HG02623 (cell line): ENCODE data around the gene CDH15.
A peak's percentile ranks its signal among the peaks of the same experiment; 100 is the strongest.
"Not testable (repeated sequence)": the region's sequence is repeated elsewhere in the genome, so short reads cannot be mapped to it uniquely, and the experiment has no call there.

Experiments used
- ATAC-seq: cut with Tn5 transposase; IDR thresholded peaks from one replicate; pipeline ENCODE4 v1.9.1; 2021; ENCODE audit warnings: moderate library complexity; ENCODE audit not compliant: unreplicated experiment

The CDH15 gene

GRCh38 chr16:89224665-89225064, 53.1 kb downstream of the CDH15 start:
- ATAC-seq: no peak

DNA sequence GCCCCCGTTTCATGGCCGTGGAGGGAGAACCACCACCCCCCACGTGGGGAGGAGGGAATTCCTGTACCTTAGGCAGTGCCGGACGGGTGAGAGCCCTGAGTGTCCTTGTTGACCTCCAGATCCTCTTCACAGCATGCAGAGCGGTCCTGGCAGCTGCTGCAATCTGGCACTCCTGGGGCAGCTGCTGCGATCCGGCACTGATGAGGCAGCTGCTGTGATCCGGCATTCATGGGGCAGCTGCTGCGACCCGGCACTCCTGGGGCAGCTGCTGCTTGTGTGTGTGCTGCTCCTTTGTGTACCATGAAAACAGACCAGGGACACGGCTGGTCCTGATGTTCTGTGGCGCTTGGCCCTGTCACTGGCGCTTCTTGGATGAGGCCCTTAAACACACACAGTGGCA, 58.7 kb downstream of the CDH15 start:
- ATAC-seq: no peak

DNA sequence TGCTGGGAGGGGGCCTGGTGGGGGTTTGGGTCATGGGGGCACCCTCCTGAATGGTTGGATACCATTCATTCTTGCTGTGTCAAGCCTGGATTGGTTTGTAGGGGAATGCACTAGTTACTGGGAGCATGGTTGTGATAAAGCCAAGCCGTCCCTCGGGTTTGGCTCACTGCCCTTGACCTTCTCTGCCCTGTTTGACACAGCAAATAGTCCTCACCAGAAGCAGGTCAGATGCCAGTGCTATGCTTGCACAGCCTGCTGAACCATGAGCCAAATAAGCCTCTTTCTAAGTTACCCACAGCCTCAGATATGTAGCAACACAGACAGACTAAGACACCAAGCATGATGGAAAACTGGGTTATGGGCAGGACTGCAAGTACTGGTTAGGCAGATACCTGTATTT, 60.6 kb downstream of the CDH15 start:
- ATAC-seq: no peak

GRCh38 chr16:89233678-89234490, 62.3 kb downstream of the CDH15 start:
- ATAC-seq: no peak

- no peak for ATAC-seq
Observed at GRCh38 chr16:89237733-89238132, 66.2 kb downstream of the CDH15 start.

DNA sequence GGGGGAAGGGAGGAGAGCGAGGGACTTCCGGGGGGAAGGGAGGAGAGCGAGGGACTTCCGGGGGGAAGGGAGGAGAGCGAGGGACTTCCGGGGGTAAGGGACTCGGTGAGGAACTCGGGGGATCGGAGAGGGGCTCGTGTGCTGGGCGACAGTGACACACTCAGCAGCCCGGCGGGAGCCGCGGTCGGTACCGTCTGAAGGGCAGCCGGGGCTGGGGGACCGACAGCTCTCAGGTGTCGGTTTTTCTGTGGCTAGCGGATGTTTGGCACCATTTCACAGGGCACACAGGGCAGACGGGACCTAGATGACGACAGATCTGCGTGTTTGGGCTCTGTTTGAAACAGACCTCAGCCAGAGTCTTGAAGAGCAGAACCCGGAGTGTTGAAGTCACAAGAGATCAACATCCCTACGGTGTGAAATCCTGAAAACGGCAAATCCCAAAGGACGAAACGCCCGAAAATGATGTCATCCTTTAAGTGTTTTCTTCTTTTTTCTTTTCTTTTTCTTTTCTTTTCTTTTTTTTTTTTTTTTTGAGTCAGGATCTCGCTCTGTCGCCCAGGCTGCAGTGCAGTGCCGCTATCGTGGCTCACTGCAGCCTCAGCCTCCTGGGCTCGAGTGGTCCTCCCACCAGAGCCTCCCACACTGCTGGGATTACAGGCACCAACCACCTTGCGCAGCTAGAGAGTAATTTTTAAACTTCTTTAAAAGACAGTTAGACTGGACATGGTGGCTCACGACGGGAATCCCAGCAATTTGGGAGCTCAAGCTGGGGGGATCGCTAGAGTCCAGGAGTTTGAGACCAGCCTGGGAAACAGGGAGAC, 69.8 kb downstream of the CDH15 start:
- peak; percentile 53 for ATAC-seq

DNA sequence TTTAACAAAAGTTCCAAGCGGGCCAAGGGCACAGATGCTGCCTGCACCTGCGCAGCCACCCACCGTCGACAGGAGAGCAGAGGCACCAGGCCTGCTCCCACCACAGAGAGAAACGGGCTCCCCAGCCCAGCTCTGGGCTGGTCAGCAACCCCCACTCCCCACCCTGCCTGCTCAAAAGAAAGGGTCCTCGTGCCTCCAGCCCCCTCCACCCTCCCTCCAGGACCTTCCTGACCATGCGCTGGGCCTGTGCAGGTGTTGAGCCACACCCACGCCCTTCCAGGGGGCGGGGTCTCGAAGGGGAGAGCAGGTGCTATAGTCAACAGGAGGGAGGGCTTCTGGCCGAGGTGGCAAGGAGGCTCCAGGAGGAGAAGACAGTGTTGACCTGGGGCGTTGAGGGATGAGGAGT, 71.2 kb downstream of the CDH15 start:
- no peak for ATAC-seq

DNA sequence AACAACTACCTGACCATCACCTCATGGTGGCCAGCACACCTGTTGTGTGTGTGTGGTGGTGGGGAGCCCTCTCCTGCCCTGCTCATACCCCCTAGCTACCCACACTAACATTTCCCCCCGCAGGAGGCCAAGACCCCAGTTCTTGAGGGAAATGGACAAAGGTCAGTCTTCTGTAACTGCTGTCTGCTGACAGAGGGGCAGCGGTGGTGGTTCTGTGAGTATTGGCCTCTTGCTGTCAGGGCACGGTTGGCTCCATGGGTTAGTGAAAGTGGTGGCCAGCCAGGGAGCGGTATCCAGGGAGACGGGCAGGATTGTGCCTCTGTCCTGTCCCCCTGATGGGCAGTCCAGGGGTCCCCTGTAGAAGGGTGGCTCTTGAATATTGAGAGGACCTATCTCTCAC, 72.1 kb downstream of the CDH15 start:
- ATAC-seq: no peak

DNA sequence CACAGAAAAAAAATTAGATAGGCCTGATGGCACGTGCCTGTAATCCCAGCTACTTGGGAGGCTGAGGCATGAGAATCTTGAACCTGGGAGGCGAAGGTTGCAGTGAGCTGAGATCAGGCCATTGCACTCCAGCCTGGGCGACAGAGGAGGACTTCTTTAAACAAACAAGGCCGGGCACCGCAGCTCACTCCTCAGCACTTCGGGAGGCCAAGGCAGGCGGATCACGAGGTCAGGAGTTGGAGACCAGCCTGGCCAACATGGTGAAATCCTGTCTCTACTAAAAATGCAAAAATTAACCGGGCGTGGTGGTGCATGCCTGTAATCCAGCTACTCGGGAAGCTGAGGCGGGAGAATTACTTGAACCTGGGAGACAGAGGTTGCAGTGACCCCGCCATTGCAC, 72.7 kb downstream of the CDH15 start:
- not testable (repeated sequence) for ATAC-seq

- ATAC-seq: no peak
Observed at GRCh38 chr16:89244754-89245153, 73.2 kb downstream of the CDH15 start.
